Ovary (tissue), 3 donors: ENCODE results near the gene TBC1D5.

Experiments
- CTCF ChIP-seq, 3 donors: fragments of 450-650 bp in 2 of 3; fragments of 200-600 bp in 1 of 3; IDR thresholded peaks; one replicate each; pipeline versions ENCODE4 v1.5.1 to v1.8.0; 2016 to 2022; ENCODE audit warnings: antibody characterized with exemption in 3 of 3, mild to moderate bottlenecking in 1 of 3
- EP300 ChIP-seq: sonication (generic); formaldehyde crosslinking; IDR thresholded peaks from one replicate; pipeline ENCODE4 v1.6.1; 2017; ENCODE audit warnings: antibody characterized with exemption
- POLR2A ChIP-seq: fragments of 450-650 bp; IDR thresholded peaks from one replicate; pipeline ENCODE4 v1.6.1; 2017; ENCODE audit warnings: antibody characterized with exemption, mild to moderate bottlenecking, moderate library complexity
- donor health status: DM: no; HTN: no; CAD: no.

- TF ChIP-seq CTCF (IDR thresholded peaks at IDR 0.05): no peak
- no peak for TF ChIP-seq EP300
- no peak for TF ChIP-seq POLR2A
These were observed 630.8 kb downstream of the TBC1D5 start for GRCh38 chr3:17111586-17111985.
